MM.1S (cell line): ENCODE results near the gene OGG1.

ENCODE experiments used
- DNase-seq: peaks from one replicate; pipeline ENCODE4 v3.0.0-alpha.2; 2015
- H2AFZ ChIP-seq: fragments of 300-600 bp; sonication (generic); 2 replicates; pipeline ENCODE4 v1.6.0; 2016; ENCODE audit warnings: antibody characterized with exemption, low read length
- H3F3A ChIP-seq: fragments of 300-600 bp; sonication (generic); 2 replicates; pipeline ENCODE4 v1.6.1; 2016; ENCODE audit warnings: mild to moderate bottlenecking, antibody characterized with exemption, low read length, moderate library complexity, mixed read lengths; ENCODE audit not compliant: insufficient read depth
- H3K27ac ChIP-seq: fragments of 300-600 bp; sonication (generic); 2 replicates; pipeline ENCODE4 v1.5.1; 2016; ENCODE audit warnings: mild to moderate bottlenecking, low read length
- H3K27me3 ChIP-seq: fragments of 300-600 bp; sonication (generic); replicated peaks from 2 replicates; pipeline ENCODE4 v1.6.0; 2016; ENCODE audit warnings: low read length; ENCODE audit not compliant: insufficient read depth
- H3K36me3 ChIP-seq: fragments of 300-600 bp; sonication (generic); replicated peaks from 2 replicates; pipeline ENCODE4 v1.6.1; 2016; ENCODE audit warnings: mild to moderate bottlenecking, low read length, mixed read lengths; ENCODE audit not compliant: insufficient read depth
- H3K4me1 ChIP-seq: fragments of 300-600 bp; sonication (generic); 2 replicates; pipeline ENCODE4 v1.6.1; 2016; ENCODE audit warnings: low read length, mixed read lengths
- H3K4me2 ChIP-seq: fragments of 300-600 bp; sonication (generic); 2 replicates; pipeline ENCODE4 v1.6.0; 2016; ENCODE audit warnings: low read depth, low read length
- H3K4me3 ChIP-seq: fragments of 300-600 bp; sonication (generic); 2 replicates; pipeline ENCODE4 v1.5.1; 2016; ENCODE audit warnings: low read length, mixed read lengths
- H3K79me2 ChIP-seq: fragments of 300-600 bp; sonication (generic); 2 replicates; pipeline ENCODE4 v1.6.1; 2016; ENCODE audit warnings: mixed run types, low read length, mixed read lengths
- H3K9ac ChIP-seq: fragments of 300-600 bp; sonication (generic); 2 replicates; pipeline ENCODE4 v1.6.1; 2016; ENCODE audit warnings: low read length, mixed read lengths
- H3K9me2 ChIP-seq: fragments of 300-600 bp; sonication (generic); replicated peaks from 2 replicates; pipeline ENCODE4 v1.6.1; 2016; ENCODE audit warnings: mild to moderate bottlenecking, low read length, mixed read lengths; ENCODE audit not compliant: insufficient read depth
- H3K9me3 ChIP-seq: fragments of 300-600 bp; sonication (generic); replicated peaks from 2 replicates; pipeline ENCODE4 v1.6.1; 2016; ENCODE audit warnings: mild to moderate bottlenecking, low read length, mixed read lengths; ENCODE audit not compliant: insufficient read depth
- H4K20me1 ChIP-seq: fragments of 300-600 bp; sonication (generic); 2 replicates; pipeline ENCODE4 v1.6.1; 2016; ENCODE audit warnings: mild to moderate bottlenecking, low read length, moderate library complexity, mixed read lengths; ENCODE audit not compliant: insufficient read depth
- CTCF ChIP-seq: fragments of 300-600 bp; sonication (generic); IDR thresholded peaks from 2 replicates; pipeline ENCODE4 v1.5.1; 2016; ENCODE audit warnings: antibody characterized with exemption, low read length, mixed read lengths
- EZH2 ChIP-seq: fragments of 300-600 bp; sonication (generic); optimal IDR thresholded peaks from 2 replicates; pipeline ENCODE3; 2017; ENCODE audit warnings: low read depth, mild to moderate bottlenecking, antibody characterized with exemption, low read length, mixed read lengths
- EZH2phosphoT487 ChIP-seq: fragments of 300-600 bp; sonication (generic); IDR thresholded peaks from 2 replicates; pipeline ENCODE4 v1.6.1; 2018; ENCODE audit warnings: antibody characterized with exemption, low read length

The OGG1 gene

GRCh38 chr3:9786209-9786739 lies 36.5 kb downstream of the OGG1 start:
- Histone ChIP-seq H3K9me3 (no peaks in the 10 kb centered on the region), H3K9me2 (no peaks in the 10 kb centered on the region), H3F3A (no peaks in the 10 kb centered on the region), H4K20me1 (no peaks in the 10 kb centered on the region), H3K4me1 (no peaks in the 10 kb centered on the region), H3K79me2 (no peaks in the 10 kb centered on the region), H3K27me3 (no peaks in the 10 kb centered on the region), H2AFZ (no peak overlapping the region), H3K4me2 (no peak overlapping the region), H3K4me3 (no peak overlapping the region), H3K27ac (no peak overlapping the region), H3K36me3 (0 out of 2 replicates have a peak, but pooled peaks cover 2% of the 10 kb centered on the region), H3K9ac (no peak overlapping the region)
- TF ChIP-seq CTCF (no peak), EZH2phosphoT487 (no peak), EZH2 (no peak)
- DNase-seq, result no peak

- Histone ChIP-seq H3K79me2 (peaks cover 6% of the 10 kb centered on the region; the same call in 1 of the 2 replicates), H3K27ac (no peak overlapping the region), H3K36me3 (0 out of 2 replicates have a peak, but pooled peaks cover 2% of the 10 kb centered on the region), H3K4me2 (no peak overlapping the region), H3F3A (no peaks in the 10 kb centered on the region), H2AFZ (no peak overlapping the region), H4K20me1 (no peaks in the 10 kb centered on the region), H3K9me2 (no peaks in the 10 kb centered on the region), H3K9me3 (no peaks in the 10 kb centered on the region), H3K27me3 (no peaks in the 10 kb centered on the region), H3K4me1 (no peaks in the 10 kb centered on the region), H3K4me3 (no peak overlapping the region), H3K9ac (no peak overlapping the region)
- TF ChIP-seq EZH2 (no peak), CTCF (peak; percentile 58)
- DNase-seq, result no peak
Observed at GRCh38 chr3:9786825-9787669, 37.3 kb downstream of the OGG1 start.

GRCh38 chr3:9787714-9788113 lies 38.0 kb downstream of the OGG1 start:
- H2AFZ ChIP-seq, result no peak overlapping the region
- no peak for DNase-seq
- no peaks in the 10 kb centered on the region for H4K20me1 ChIP-seq
- no peaks in the 10 kb centered on the region for H3F3A ChIP-seq
- no peak overlapping the region for H3K27ac ChIP-seq
- TF ChIP-seq CTCF (no peak), EZH2phosphoT487 (no peak), EZH2 (no peak)
- no peaks in the 10 kb centered on the region for H3K27me3 ChIP-seq
- H3K4me2 ChIP-seq, result no peak overlapping the region
- 0 out of 2 replicates have a peak, but pooled peaks cover 2% of the 10 kb centered on the region for H3K36me3 ChIP-seq
- H3K9me2 ChIP-seq, result no peaks in the 10 kb centered on the region
- H3K4me3 ChIP-seq, result no peak overlapping the region
- no peaks in the 10 kb centered on the region for H3K9me3 ChIP-seq
- peaks cover 7% of the 10 kb centered on the region; the same call in 1 of the 2 replicates for H3K79me2 ChIP-seq
- H3K9ac ChIP-seq, result no peak overlapping the region
- H3K4me1 ChIP-seq, result no peaks in the 10 kb centered on the region
